HCT116 (cell line): ENCODE data around the gene LILRB1. TPM values are rescaled to one million over a fixed set of nuclear protein-coding genes. Genes with fewer than 3 reads are reported as not detected.
"Not testable (repeated sequence)": the region's sequence is repeated elsewhere in the genome, so short reads cannot be mapped to it uniquely, and the experiment has no call there.

Experiments used
- ATAC-seq: fragments of 200-7000 bp; cut with Tn5 transposase; 2 replicates; pipeline ENCODE4 v1.9.1; 2020; ENCODE audit warnings: mild to moderate bottlenecking, moderate library complexity
- BruUV-seq: library from RNA; stranded (reverse); fragments of 400-500 nt; replicated peaks from 2 replicates; lab custom pipeline; 2021; lab: Mats Ljungman, UMichigan
- CTCF ChIA-PET: fragments of 300-600 bp; sonication (Branson Sonifier 250); formaldehyde crosslinking; loops from one replicate; lab custom pipeline; 2021; ENCODE audit warnings: antibody characterized with exemption; lab: Charles Lee
- POLR2A ChIA-PET: fragments of 300-600, 350-600 bp; sonication (Branson Sonifier 250); formaldehyde crosslinking; loops from one replicate; lab custom pipeline; 2021; ENCODE audit warnings: antibody characterized with exemption; lab: Charles Lee
- RAD21 ChIA-PET, 2 experiments: fragments of 300-600 bp; sonication (Branson Sonifier 250); formaldehyde crosslinking; loops; one replicate each; lab custom pipeline; 2023; ENCODE audit warnings: low total read pairs in 2 of 2; ENCODE audit not compliant: uncharacterized antibody in 2 of 2, unreplicated experiment in 2 of 2, low non-redundant PET in 1 of 2; lab: Charles Lee
- DNase-seq: peaks from one replicate; pipeline ENCODE4 v3.0.0-alpha.2; 2010; ENCODE audit warnings: low read depth, low spot score
- H2AFZ ChIP-seq: fragments of 200-600 bp; shearing (Covaris generic), sonication (generic); 2 replicates; pipeline ENCODE4 v1.6.1; 2017; ENCODE audit warnings: low read depth, mixed run types, mixed read lengths, antibody characterized with exemption, low read length; ENCODE audit not compliant: poor library complexity, severe bottlenecking
- H3K27ac ChIP-seq: 2 replicates; pipeline ENCODE4 v1.5.1; 2012; ENCODE audit warnings: low read depth, low read length
- H3K27me3 ChIP-seq: fragments of 200-600 bp; sonication (generic); 2 replicates; pipeline ENCODE4 v1.6.1; 2016; ENCODE audit warnings: mixed run types, low read length, mixed read lengths; ENCODE audit not compliant: insufficient read depth
- H3K36me3 ChIP-seq, 2 experiments: fragments of 200-500 bp in 1 of 2; fragments of 200-600 bp in 1 of 2; sonication (Bioruptor generic) in 1 of 2; sonication (generic) in 1 of 2; 2 replicates each; pipeline versions ENCODE4 v1.5.1 to v1.6.1; 2014 to 2016; ENCODE audit warnings: low read length in 2 of 2, inconsistent platforms in 1 of 2, mixed read lengths in 1 of 2, mixed run types in 1 of 2; ENCODE audit not compliant: insufficient read depth in 2 of 2, control insufficient read depth in 1 of 2
- H3K4me1 ChIP-seq, 2 experiments: fragments of 200-600 bp in 1 of 2; sonication (generic) in 1 of 2; 2 replicates each; pipeline versions ENCODE4 v1.5.1 to v1.6.1; 2012 to 2017; ENCODE audit warnings: low read length in 2 of 2, inconsistent platforms in 1 of 2, mild to moderate bottlenecking in 1 of 2, mixed read lengths in 1 of 2, mixed run types in 1 of 2, moderate library complexity in 1 of 2; ENCODE audit not compliant: insufficient read depth in 2 of 2, control insufficient read depth in 1 of 2
- H3K4me2 ChIP-seq: fragments of 200-600 bp; sonication (generic); 2 replicates; pipeline ENCODE4 v1.6.1; 2017; ENCODE audit warnings: mixed run types, low read length, mixed read lengths
- H3K4me3 ChIP-seq, 2 experiments: fragments of 200-600 bp in 1 of 2; sonication (generic) in 1 of 2; replicated peaks in 1 of 2; 2 replicates each; pipeline ENCODE4 v1.5.1; 2011 to 2016; ENCODE audit warnings: low read length in 2 of 2, control low read depth in 1 of 2, low read depth in 1 of 2, mild to moderate bottlenecking in 1 of 2, mixed read lengths in 1 of 2, mixed run types in 1 of 2
- H3K79me2 ChIP-seq: fragments of 200-600 bp; sonication (generic); 2 replicates; pipeline ENCODE4 v1.6.1; 2017; ENCODE audit warnings: mild to moderate bottlenecking, mixed run types, low read length, moderate library complexity, mixed read lengths; ENCODE audit not compliant: insufficient read depth
- H3K9ac ChIP-seq: fragments of 200-600 bp; sonication (generic); 2 replicates; pipeline ENCODE4 v1.6.1; 2016; ENCODE audit warnings: low read length, mixed read lengths
- H3K9me2 ChIP-seq: fragments of 200-600 bp; sonication (generic), shearing (Covaris generic); 2 replicates; pipeline ENCODE4 v1.6.1; 2017; ENCODE audit warnings: mixed run types, mild to moderate bottlenecking, moderate library complexity; ENCODE audit not compliant: insufficient read depth
- H3K9me3 ChIP-seq, 2 experiments: fragments of 200-500 bp in 1 of 2; fragments of 200-600 bp in 1 of 2; sonication (Bioruptor generic) in 1 of 2; sonication (generic) in 1 of 2; 2 replicates each; pipeline ENCODE4 v1.6.1; 2014 to 2017; ENCODE audit warnings: low read length in 2 of 2, mixed read lengths in 2 of 2, inconsistent platforms in 1 of 2, low read depth in 1 of 2, mild to moderate bottlenecking in 1 of 2, mixed run types in 1 of 2, moderate library complexity in 1 of 2; ENCODE audit not compliant: control insufficient read depth in 1 of 2, insufficient read depth in 1 of 2
- H4K20me1 ChIP-seq: fragments of 200-600 bp; sonication (generic), shearing (Covaris generic); 2 replicates; pipeline ENCODE4 v1.6.1; 2017; ENCODE audit warnings: mixed run types, mild to moderate bottlenecking, moderate library complexity; ENCODE audit not compliant: insufficient read depth
- CBX3 ChIP-seq: IDR thresholded peaks from 2 replicates; pipeline ENCODE4 v1.6.1; 2012; ENCODE audit warnings: low read depth
- CTCF ChIP-seq, 3 experiments: fragments of 200-600 bp in 1 of 3; sonication (generic) in 1 of 3; IDR thresholded peaks in 2 of 3; conservative IDR thresholded peaks in 1 of 3; 2 replicates each; pipeline ENCODE4 v1.5.1; 2012 to 2017; ENCODE audit warnings: low read depth in 2 of 3, low read length in 2 of 3, antibody characterized with exemption in 1 of 3, borderline replicate concordance in 1 of 3, control low read depth in 1 of 3, mild to moderate bottlenecking in 1 of 3, mixed read lengths in 1 of 3, mixed run types in 1 of 3, moderate library complexity in 1 of 3; ENCODE audit not compliant: insufficient read depth in 1 of 3
- ELF1 ChIP-seq: IDR thresholded peaks from 2 replicates; pipeline ENCODE4 v1.6.1; 2012; ENCODE audit warnings: low read depth, borderline replicate concordance
- EZH2 ChIP-seq: fragments of 200-600 bp; sonication (generic); IDR thresholded peaks from 2 replicates; pipeline ENCODE4 v1.6.1; 2017; ENCODE audit warnings: antibody characterized with exemption, mixed run types
- SP1 ChIP-seq: IDR thresholded peaks from 2 replicates; pipeline ENCODE4 v1.6.1; 2012; ENCODE audit warnings: low read depth
- ZBTB33 ChIP-seq: IDR thresholded peaks from 2 replicates; pipeline ENCODE4 v1.6.1; 2011; ENCODE audit warnings: mild to moderate bottlenecking, low read length, moderate library complexity; ENCODE audit not compliant: insufficient replicate concordance; ENCODE audit errors: extremely low read depth
- intact Hi-C: fragments of 100-400 bp; cut with micrococcal nuclease; formaldehyde crosslinking; loops from 2 replicates; pipeline ENCODE4 v1.10.0; 2022
- total RNA-seq: library from RNA; stranded (reverse); gene quantifications from one replicate; pipeline ENCODE4 v1.2.1, GENCODE V29; 2021; ENCODE audit not compliant: unreplicated experiment

The LILRB1 gene
- total RNA-seq, 1 experiment from 2014 or later: not detected

- ChIA-PET POLR2A (no interaction called here), CTCF (interaction anchor here (1.0 kb wide), 1 partner anchor 25 kb away, joined by 3 read pairs; no protein-coding TSS in a partner anchor), RAD21 (interaction anchor here in 1 of 2 experiments (0.9 kb wide), 1 partner anchor 200 kb away, joined by 3 read pairs; no protein-coding TSS in a partner anchor)
- H3K4me1 ChIP-seq: no peaks in the 10 kb centered on the region
- intact Hi-C loops: loop anchor here (5.0 kb wide), 1 partner anchor 195 kb away; no protein-coding TSS in a partner anchor
- H2AFZ ChIP-seq: no peak overlapping the region
- H3K79me2 ChIP-seq: no peaks in the 10 kb centered on the region
- no peaks in the 10 kb centered on the region for H3K36me3 ChIP-seq
- ATAC-seq: no peak
- no peaks in the 10 kb centered on the region for H3K9me2 ChIP-seq
- no peak overlapping the region for H3K27ac ChIP-seq
- TF ChIP-seq EZH2 (no peak), CBX3 (no peak), CTCF (IDR thresholded peaks at IDR 0.05 in 2 of 3, conservative IDR thresholded peaks at IDR 0.05 in 1 of 3; ENCODE audit: borderline replicate concordance in 1 of 3, insufficient read depth in 1 of 3, low read depth in 2 of 3, low read length in 2 of 3) (no peak), ELF1 (no peak), SP1 (no peak), ZBTB33 (no peak)
- no peak overlapping the region for H3K9ac ChIP-seq
- no peaks in the 10 kb centered on the region for H4K20me1 ChIP-seq
- no peaks in the 10 kb centered on the region for H3K9me3 ChIP-seq
- no TSS peak for BruUV-seq
- H3K4me2 ChIP-seq: no peak overlapping the region
- H3K27me3 ChIP-seq: peaks cover 7% of the 10 kb centered on the region; the same call in 1 of the 2 replicates
- H3K4me3 ChIP-seq: no peak overlapping the region
- no peak for DNase-seq
These were observed 46.9 kb downstream of the LILRB1 start for GRCh38 chr19:54677217-54677616.

GRCh38 chr19:54681596-54681995, 51.3 kb downstream of the LILRB1 start:
- H3K9me2 ChIP-seq, H3K4me2 ChIP-seq, H4K20me1 ChIP-seq, RAD21 ChIA-PET, H3K79me2 ChIP-seq, H3K4me1 ChIP-seq, H3K4me3 ChIP-seq, BruUV-seq, H2AFZ ChIP-seq, intact Hi-C loops, ATAC-seq, CTCF ChIA-PET, H3K36me3 ChIP-seq, H3K27ac ChIP-seq, DNase-seq, POLR2A ChIA-PET, H3K9me3 ChIP-seq, H3K9ac ChIP-seq: not testable (repeated sequence)
- peaks cover 14% of the 10 kb centered on the region; the same call in 1 of the 2 replicates for H3K27me3 ChIP-seq
